ENCODE results near the gene WDR59.

DNA sequence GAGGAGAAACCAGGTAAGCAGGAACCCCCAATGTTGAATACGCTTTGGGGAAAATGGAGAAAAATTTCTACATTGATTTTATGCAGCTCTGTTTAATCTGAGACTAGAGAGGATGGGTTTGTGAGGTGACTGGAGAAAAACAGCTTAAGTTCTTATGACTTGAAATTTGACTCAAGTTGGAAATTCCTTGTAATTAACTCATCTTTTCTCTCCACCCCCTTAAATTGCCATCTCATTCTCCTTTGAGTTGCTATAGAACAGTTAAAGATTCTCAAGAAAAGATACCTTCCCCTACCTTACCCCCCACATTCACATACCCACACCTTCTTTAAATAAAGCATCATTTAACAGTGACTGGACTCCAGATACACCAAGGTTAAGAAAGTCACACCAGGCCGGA is 38.1 kb upstream of the WDR59 start:
- no peak for TF ChIP-seq CTCF (conservative IDR thresholded peaks at IDR 0.05; ENCODE audit: low read depth in 2 of 2)
- TF ChIP-seq POLR2AphosphoS5 (IDR thresholded peaks at IDR 0.05; ENCODE audit: low read depth), result no peak
